HG03135 (cell line): ENCODE measurements around the gene PLXNB3.
"Not testable (repeated sequence)": the region's sequence is repeated elsewhere in the genome, so short reads cannot be mapped to it uniquely, and the experiment has no call there.

Experiments
- ATAC-seq: cut with Tn5 transposase; IDR thresholded peaks from one replicate; pipeline ENCODE4 v1.9.1; 2021; ENCODE audit warnings: mild to moderate bottlenecking, moderate library complexity; ENCODE audit not compliant: unreplicated experiment

The PLXNB3 gene

GRCh38 chrX:153806999-153807575 is 43.0 kb downstream of the PLXNB3 start:
- no peak for ATAC-seq

- no peak for ATAC-seq
Measured at GRCh38 chrX:153807976-153808375, 43.9 kb downstream of the PLXNB3 start.

GRCh38 chrX:153812220-153812619 is 48.2 kb downstream of the PLXNB3 start:
- ATAC-seq = no peak

- no peak for ATAC-seq
Measured at GRCh38 chrX:153813161-153813560, 49.1 kb downstream of the PLXNB3 start.

GRCh38 chrX:153814591-153815315 is 50.7 kb downstream of the PLXNB3 start:
- no peak for ATAC-seq

GRCh38 chrX:153816831-153817690 is 53.0 kb downstream of the PLXNB3 start:
- ATAC-seq = no peak

GRCh38 chrX:153818064-153818463 is 54.0 kb downstream of the PLXNB3 start:
- not testable (repeated sequence) for ATAC-seq

- ATAC-seq = no peak
Measured at GRCh38 chrX:153818571-153819383, 54.7 kb downstream of the PLXNB3 start.

GRCh38 chrX:153819384-153820040 is 55.5 kb downstream of the PLXNB3 start:
- no peak for ATAC-seq

GRCh38 chrX:153820601-153821000 is 56.6 kb downstream of the PLXNB3 start:
- ATAC-seq = no peak

GRCh38 chrX:153821066-153821465 is 57.0 kb downstream of the PLXNB3 start:
- no peak for ATAC-seq

- no peak for ATAC-seq
Measured at GRCh38 chrX:153824348-153824747, 60.3 kb downstream of the PLXNB3 start.

- ATAC-seq = no peak
Measured at GRCh38 chrX:153825042-153825441, 61.0 kb downstream of the PLXNB3 start.
